ENCODE data around the gene SYCN.

The SYCN gene

DNA sequence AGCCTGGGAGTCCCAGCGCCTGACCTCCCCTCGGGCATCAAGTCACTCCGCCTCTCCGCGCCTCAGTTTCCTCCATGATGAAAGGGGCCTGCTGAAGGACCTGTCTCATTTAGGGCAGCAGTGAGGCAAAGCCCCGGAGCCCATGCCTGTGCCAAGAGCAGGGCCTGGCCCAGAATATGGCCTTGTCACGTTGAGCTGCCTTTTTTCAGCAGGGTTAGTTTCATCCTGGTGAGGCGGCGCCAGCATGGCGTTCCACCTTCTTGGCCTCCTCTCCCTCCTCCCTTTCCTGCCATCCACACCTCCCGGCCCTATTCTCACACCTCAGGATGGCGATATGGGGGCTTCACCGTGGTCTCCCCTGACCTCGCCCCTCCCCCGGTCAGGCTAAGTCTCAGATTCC lies 48.3 kb downstream of the SYCN start:
- DNase-seq (ENCODE audit: low spot score), result no peak

DNA sequence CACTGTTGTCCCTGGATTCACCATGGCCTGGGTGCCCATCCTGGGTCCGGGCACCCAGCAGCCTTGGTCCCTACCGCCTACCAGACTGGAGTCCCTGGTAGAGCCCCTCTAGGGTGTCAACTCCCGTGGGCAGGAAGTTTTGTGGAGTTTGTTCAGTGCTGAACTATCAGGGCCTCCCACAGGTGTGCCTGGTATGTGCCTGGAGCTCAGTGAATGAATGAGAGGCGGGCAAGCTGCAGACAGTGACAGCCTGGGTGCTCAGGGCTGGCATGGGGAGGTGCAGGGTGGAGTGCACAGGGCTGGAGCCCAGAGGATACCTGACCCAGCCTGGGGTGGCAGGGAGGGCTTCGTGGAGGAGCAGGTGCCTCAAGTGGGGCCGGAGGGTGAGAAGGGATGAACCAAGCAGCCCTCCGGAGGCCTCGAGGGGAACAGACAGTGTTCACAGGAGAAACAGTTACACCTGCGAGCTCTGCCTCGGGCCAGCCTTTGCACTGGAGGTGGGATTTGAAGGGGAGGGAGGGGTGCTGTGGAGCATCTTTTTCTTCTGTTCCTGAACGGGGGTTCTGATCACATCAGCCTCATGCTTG lies 48.9 kb downstream of the SYCN start:
- no peak for DNase-seq (ENCODE audit: low spot score)

DNA sequence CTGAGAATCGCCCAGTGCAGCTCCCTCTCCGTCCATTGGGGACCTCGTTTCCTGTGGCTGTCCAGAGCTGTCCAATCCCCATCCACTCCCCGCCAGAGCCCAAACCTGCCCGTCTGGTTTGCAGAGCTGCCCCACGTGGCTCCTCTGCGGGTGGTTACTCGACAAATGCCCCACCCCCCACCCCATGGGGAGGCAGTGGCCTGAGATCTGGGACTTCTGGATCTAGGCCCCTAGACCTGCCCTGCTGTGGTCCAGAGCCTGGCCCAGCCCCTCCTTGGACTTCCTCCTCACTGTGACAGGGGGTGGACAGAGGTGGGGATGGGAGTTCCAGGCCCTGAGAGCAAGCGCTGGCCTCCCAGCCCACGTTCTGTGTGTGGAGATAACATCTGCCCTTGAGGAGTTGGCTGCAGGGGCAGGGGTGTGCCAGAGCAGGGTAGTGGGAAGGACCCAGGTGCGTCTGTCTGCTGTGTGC lies 49.4 kb downstream of the SYCN start:
- DNase-seq (ENCODE audit: low spot score), result no peak

DNA sequence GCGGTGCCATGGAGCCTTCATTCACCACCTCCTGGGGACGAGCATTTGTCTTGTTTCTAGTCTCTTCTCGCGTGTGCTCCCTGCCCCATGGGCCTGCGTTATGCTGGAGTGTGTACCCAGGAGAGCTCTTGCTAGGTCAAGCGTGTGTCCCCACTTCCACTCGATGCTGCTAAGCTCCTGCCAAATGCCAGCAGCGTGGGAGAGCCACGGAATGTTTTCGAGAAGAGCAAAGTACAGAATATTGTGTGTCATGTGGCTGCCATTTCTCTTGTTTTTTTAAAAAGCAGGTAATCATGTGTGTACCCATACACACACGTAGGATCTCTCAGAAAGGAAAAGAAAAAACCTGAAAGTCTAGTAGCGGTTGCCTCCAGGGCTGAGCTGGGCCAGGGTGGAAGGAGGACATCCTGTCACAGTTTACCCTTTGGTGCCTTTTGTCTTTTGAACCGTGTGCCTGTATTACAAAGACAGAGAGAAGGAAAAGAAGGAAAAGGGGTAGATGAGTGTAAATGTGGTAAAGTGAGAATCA lies 49.9 kb downstream of the SYCN start:
- DNase-seq (ENCODE audit: low spot score), result no peak

Data from AG20443 (cell line).